AG10803 (cell line): ENCODE data around the gene SEPTIN5.

Experiments used
- DNase-seq: peaks from one replicate; pipeline ENCODE4 v3.0.0; 2010; ENCODE audit warnings: low read depth
- H3K4me3 ChIP-seq: 2 replicates; pipeline ENCODE4 v1.5.1; 2011; ENCODE audit warnings: mild to moderate bottlenecking, low read length, control low read depth
- CTCF ChIP-seq: conservative IDR thresholded peaks from 2 replicates; pipeline ENCODE4 v1.5.1; 2011; ENCODE audit warnings: mild to moderate bottlenecking, low read length, control low read depth, inconsistent platforms

The SEPTIN5 gene

GRCh38 chr22:19767427-19768341 lies 53.4 kb downstream of the SEPTIN5 start:
- TF ChIP-seq CTCF = no peak

GRCh38 chr22:19769393-19769715 lies 55.1 kb downstream of the SEPTIN5 start:
- no peak for TF ChIP-seq CTCF
- H3K4me3 ChIP-seq = no peak overlapping the region
- DNase-seq = no peak

More at GRCh38 chr22:19767427-19768341, 53.4 kb downstream of the SEPTIN5 start:
- H3K4me3 ChIP-seq = no peak overlapping the region
- no peak for DNase-seq

GRCh38 chr22:19770349-19771220 lies 56.3 kb downstream of the SEPTIN5 start:
- no peak for TF ChIP-seq CTCF
- DNase-seq = no peak
- H3K4me3 ChIP-seq = no peak overlapping the region

GRCh38 chr22:19772422-19772672 lies 58.0 kb downstream of the SEPTIN5 start:
- TF ChIP-seq CTCF = no peak
- DNase-seq = no peak
- no peak overlapping the region for H3K4me3 ChIP-seq
